ENCODE data around the gene ACLY. TPM values are rescaled to one million over a fixed set of nuclear protein-coding genes. Genes with fewer than 3 reads are reported as not detected.

The ACLY gene
- total RNA-seq, 1 experiment from 2014 or later: 279 TPM

GRCh38 chr17:41930009-41930832, 11.5 kb upstream of the ACLY start, which contains the start of gene ODAD4:
Gene ODAD4, plus strand, starts transcription at chr17:41930617. Its CDS starts 107 bp downstream, at chr17:41930724.
- Mint-ChIP-seq H3K36me3 (ENCODE audit: insufficient read depth in 1 of 3, low read depth in 3 of 3) (no peaks in the 10 kb centered on the region), H3K27ac (peak within 1 kb of the TSS; percentile 89 to 100 (median 92)), H3K27me3 (ENCODE audit: low read depth) (no peaks in the 10 kb centered on the region), H3K4me1 (peaks cover 13 to 18% of the 10 kb centered on the region in 2 experiments), H3K4me3 (peak within 1 kb of the TSS; percentile 76 to 93), H3K9me3 (no peaks in the 10 kb centered on the region)
- no peak within 1 kb of the TSS for H3K56ac ChIP-seq (ENCODE audit: insufficient read length, low read depth, low read length)
- H2BK12ac ChIP-seq (ENCODE audit: insufficient read length, low read depth, low read length): peak within 1 kb of the TSS; percentile 17
- no peaks in the 10 kb centered on the region for H3K27me3 ChIP-seq (ENCODE audit: insufficient read depth, low read length)
- H3K4ac ChIP-seq (ENCODE audit: low read depth, low read length): no peak within 1 kb of the TSS
- peaks cover 6% of the 10 kb centered on the region for H3K23me2 ChIP-seq (ENCODE audit: insufficient read length, low read depth, low read length, poor library complexity, severe bottlenecking)
- peak within 1 kb of the TSS; percentile 87 for H3K18ac ChIP-seq (ENCODE audit: insufficient read length, low read depth, low read length)
- no peaks in the 10 kb centered on the region for H3K9me3 ChIP-seq (ENCODE audit: control insufficient read depth, low read depth, low read length)
- no peaks in the 10 kb centered on the region for H4K20me1 ChIP-seq (ENCODE audit: control insufficient read depth, insufficient read depth, insufficient read length)
- peak; percentile 53; the same call in 2 of the 3 replicates for TF ChIP-seq CTCF (conservative IDR thresholded peaks at IDR 0.05)
- no peak within 1 kb of the TSS for H3K27ac ChIP-seq (ENCODE audit: insufficient read length, low read depth, low read length)
- peaks cover 2% of the 10 kb centered on the region; the same call in 1 of the 2 replicates for H3K79me2 ChIP-seq (ENCODE audit: insufficient read depth, low read length)
- no peak within 1 kb of the TSS for H2BK5ac ChIP-seq (ENCODE audit: insufficient read length, low read length)
- H3K23ac ChIP-seq (ENCODE audit: insufficient read length, low read depth, low read length): no peak within 1 kb of the TSS
- H2BK20ac ChIP-seq (ENCODE audit: low read depth, low read length, poor library complexity, severe bottlenecking): no peak within 1 kb of the TSS
- H2AFZ ChIP-seq (ENCODE audit: low read length): peak within 1 kb of the TSS; percentile 17
- H4K5ac ChIP-seq (ENCODE audit: insufficient read length, low read depth, low read length): no peak within 1 kb of the TSS
- no peak within 1 kb of the TSS for H2AK5ac ChIP-seq (ENCODE audit: insufficient read length, low read length)
- peak within 1 kb of the TSS; percentile 86 for H3K4me2 ChIP-seq (ENCODE audit: insufficient read depth, insufficient read length, low read length)
- H3K4me1 ChIP-seq (ENCODE audit: insufficient read depth, low read length): no peaks in the 10 kb centered on the region
- peak; percentile 99 for DNase-seq
- H3K14ac ChIP-seq (ENCODE audit: insufficient read depth, low read length): no peak within 1 kb of the TSS
- H4K8ac ChIP-seq (replicated peaks; ENCODE audit: insufficient read length, low read depth, low read length): no peak within 1 kb of the TSS
- H4K91ac ChIP-seq (ENCODE audit: insufficient read length, low read depth, low read length): no peak within 1 kb of the TSS
- H2BK120ac ChIP-seq (ENCODE audit: low read depth, low read length, poor library complexity, severe bottlenecking): no peak within 1 kb of the TSS
- no peak within 1 kb of the TSS for H3T11ph ChIP-seq (ENCODE audit: low read length)
- peak within 1 kb of the TSS; percentile 79 for H3K9ac ChIP-seq (ENCODE audit: extremely low read depth, insufficient read length, low read length)
- H3K79me1 ChIP-seq (ENCODE audit: insufficient read depth, low read depth, low read length, poor library complexity, severe bottlenecking): no peaks in the 10 kb centered on the region
- WGBS (ENCODE audit: extremely low coverage, insufficient read length, low lambda C conversion rate): no CpG with 5 or more reads among the region's 43 CpGs
- H2BK15ac ChIP-seq (ENCODE audit: low read depth, low read length): no peak within 1 kb of the TSS

All from H9 (cell line).